HepG2 (cell line): ENCODE results near the gene DYNC1LI2.

Source experiments
- PAF1 ChIP-seq: IDR thresholded peaks from 2 replicates; pipeline ENCODE4 v1.6.1; 2016; ENCODE audit warnings: missing genetic modification reagents, missing compliant biosample characterization
- ZNF577 ChIP-seq: sonication (generic); formaldehyde crosslinking; IDR thresholded peaks from 2 replicates; pipeline ENCODE4 v1.4.0; 2020; ENCODE audit warnings: mild to moderate bottlenecking, low read depth, missing genetic modification reagents, borderline replicate concordance
- TF ChIP-seq, protein P1 (sequence below): IDR thresholded peaks from 2 replicates; pipeline ENCODE4 v1.6.1; 2016
- TF ChIP-seq, protein P2 (sequence below): sonication (generic); formaldehyde crosslinking; IDR thresholded peaks from 2 replicates; pipeline ENCODE4 v1.5.0; 2020; ENCODE audit warnings: mild to moderate bottlenecking, missing genetic modification reagents, moderate library complexity

DNA sequence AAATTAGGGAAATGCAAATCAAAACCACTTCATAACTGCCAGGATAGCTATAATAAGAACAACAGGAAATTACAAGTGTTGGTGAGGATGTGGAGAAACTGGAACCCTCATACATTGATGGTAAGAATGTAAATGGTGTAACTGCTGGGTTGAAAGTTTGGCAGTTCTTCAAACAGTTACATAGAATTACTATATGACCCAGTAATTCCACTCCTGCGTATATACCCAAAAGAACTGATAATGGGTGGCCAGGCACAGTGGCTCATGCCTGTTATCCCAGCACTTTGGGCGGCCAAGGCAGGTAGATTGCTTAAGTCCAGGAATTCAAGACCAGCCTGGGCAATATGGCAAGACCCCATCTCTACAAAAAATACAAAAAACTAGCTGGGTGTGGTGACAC lies 50.4 kb downstream of the DYNC1LI2 start:
- TF ChIP-seq, protein P1, sequence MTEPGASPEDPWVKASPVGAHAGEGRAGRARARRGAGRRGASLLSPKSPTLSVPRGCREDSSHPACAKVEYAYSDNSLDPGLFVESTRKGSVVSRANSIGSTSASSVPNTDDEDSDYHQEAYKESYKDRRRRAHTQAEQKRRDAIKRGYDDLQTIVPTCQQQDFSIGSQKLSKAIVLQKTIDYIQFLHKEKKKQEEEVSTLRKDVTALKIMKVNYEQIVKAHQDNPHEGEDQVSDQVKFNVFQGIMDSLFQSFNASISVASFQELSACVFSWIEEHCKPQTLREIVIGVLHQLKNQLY (CRISPR knock-in tag): no peak
- TF ChIP-seq PAF1 (CRISPR knock-in tag) (no peak), ZNF577 (CRISPR knock-in tag) (no peak)
- TF ChIP-seq, protein P2, sequence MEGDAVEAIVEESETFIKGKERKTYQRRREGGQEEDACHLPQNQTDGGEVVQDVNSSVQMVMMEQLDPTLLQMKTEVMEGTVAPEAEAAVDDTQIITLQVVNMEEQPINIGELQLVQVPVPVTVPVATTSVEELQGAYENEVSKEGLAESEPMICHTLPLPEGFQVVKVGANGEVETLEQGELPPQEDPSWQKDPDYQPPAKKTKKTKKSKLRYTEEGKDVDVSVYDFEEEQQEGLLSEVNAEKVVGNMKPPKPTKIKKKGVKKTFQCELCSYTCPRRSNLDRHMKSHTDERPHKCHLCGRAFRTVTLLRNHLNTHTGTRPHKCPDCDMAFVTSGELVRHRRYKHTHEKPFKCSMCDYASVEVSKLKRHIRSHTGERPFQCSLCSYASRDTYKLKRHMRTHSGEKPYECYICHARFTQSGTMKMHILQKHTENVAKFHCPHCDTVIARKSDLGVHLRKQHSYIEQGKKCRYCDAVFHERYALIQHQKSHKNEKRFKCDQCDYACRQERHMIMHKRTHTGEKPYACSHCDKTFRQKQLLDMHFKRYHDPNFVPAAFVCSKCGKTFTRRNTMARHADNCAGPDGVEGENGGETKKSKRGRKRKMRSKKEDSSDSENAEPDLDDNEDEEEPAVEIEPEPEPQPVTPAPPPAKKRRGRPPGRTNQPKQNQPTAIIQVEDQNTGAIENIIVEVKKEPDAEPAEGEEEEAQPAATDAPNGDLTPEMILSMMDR (CRISPR knock-in tag): no peak
